H9 (cell line): ENCODE measurements around the gene CEP131. TPM values are rescaled to one million over a fixed set of nuclear protein-coding genes. Genes with fewer than 3 reads are reported as not detected.

Experiments used
- DNase-seq: peaks from one replicate; pipeline ENCODE4 v3.0.0-alpha.2; 2017
- H2AFZ ChIP-seq: one replicate; pipeline ENCODE4 v1.6.1; 2013; ENCODE audit warnings: mild to moderate bottlenecking, low read length, control low read depth, moderate library complexity
- H2AK5ac ChIP-seq: 2 replicates; pipeline ENCODE4 v1.6.1; 2013; ENCODE audit warnings: low read length, control low read depth, mixed read lengths; ENCODE audit not compliant: insufficient read length
- H2BK120ac ChIP-seq: one replicate; pipeline ENCODE4 v1.6.1; 2013; ENCODE audit warnings: low read depth, mild to moderate bottlenecking, low read length, control low read depth, inconsistent platforms; ENCODE audit not compliant: poor library complexity, severe bottlenecking
- H2BK12ac ChIP-seq: 2 replicates; pipeline ENCODE4 v1.6.1; 2013; ENCODE audit warnings: low read length, control low read depth, mixed read lengths, low read depth; ENCODE audit not compliant: insufficient read length
- H2BK15ac ChIP-seq: 2 replicates; pipeline ENCODE4 v1.6.1; 2013; ENCODE audit warnings: low read depth, low read length, control low read depth
- H2BK20ac ChIP-seq: one replicate; pipeline ENCODE4 v1.6.1; 2013; ENCODE audit warnings: low read depth, mild to moderate bottlenecking, low read length, control low read depth, inconsistent platforms; ENCODE audit not compliant: poor library complexity, severe bottlenecking
- H2BK5ac ChIP-seq: 2 replicates; pipeline ENCODE4 v1.6.1; 2013; ENCODE audit warnings: low read length, control low read depth, mixed read lengths; ENCODE audit not compliant: insufficient read length
- H3K14ac ChIP-seq: 2 replicates; pipeline ENCODE4 v1.6.1; 2013; ENCODE audit warnings: low read length, control low read depth; ENCODE audit not compliant: insufficient read depth
- H3K18ac ChIP-seq: 2 replicates; pipeline ENCODE4 v1.6.1; 2013; ENCODE audit warnings: low read depth, mild to moderate bottlenecking, mixed read lengths, low read length, control low read depth; ENCODE audit not compliant: insufficient read length
- H3K23ac ChIP-seq: 2 replicates; pipeline ENCODE4 v1.6.1; 2013; ENCODE audit warnings: low read length, control low read depth, mixed read lengths, low read depth; ENCODE audit not compliant: insufficient read length
- H3K23me2 ChIP-seq: 2 replicates; pipeline ENCODE4 v1.6.1; 2013; ENCODE audit warnings: low read depth, mild to moderate bottlenecking, mixed read lengths, low read length, control low read depth; ENCODE audit not compliant: insufficient read length, poor library complexity, severe bottlenecking
- H3K27ac ChIP-seq: 2 replicates; pipeline ENCODE4 v1.5.1; 2013; ENCODE audit warnings: low read length, control low read depth, mixed read lengths, low read depth; ENCODE audit not compliant: insufficient read length
- H3K27me3 ChIP-seq: 2 replicates; pipeline ENCODE4 v1.6.1; 2013; ENCODE audit warnings: low read length, control low read depth, inconsistent platforms; ENCODE audit not compliant: insufficient read depth
- H3K4ac ChIP-seq: 2 replicates; pipeline ENCODE4 v1.6.1; 2013; ENCODE audit warnings: low read depth, mild to moderate bottlenecking, control low read depth, inconsistent platforms, low read length, moderate library complexity
- H3K4me1 ChIP-seq: 2 replicates; pipeline ENCODE4 v1.6.1; 2013; ENCODE audit warnings: low read length, control low read depth, inconsistent platforms; ENCODE audit not compliant: insufficient read depth
- H3K4me2 ChIP-seq: 2 replicates; pipeline ENCODE4 v1.6.1; 2013; ENCODE audit warnings: low read length, control low read depth, mixed read lengths; ENCODE audit not compliant: insufficient read length, insufficient read depth
- H3K56ac ChIP-seq: 2 replicates; pipeline ENCODE4 v1.6.1; 2013; ENCODE audit warnings: low read depth, mild to moderate bottlenecking, mixed read lengths, low read length, control low read depth; ENCODE audit not compliant: insufficient read length
- H3K79me1 ChIP-seq: 2 replicates; pipeline ENCODE4 v1.6.1; 2013; ENCODE audit warnings: low read depth, mild to moderate bottlenecking, moderate library complexity, low read length, control low read depth, inconsistent platforms; ENCODE audit not compliant: insufficient read depth, poor library complexity, severe bottlenecking
- H3K79me2 ChIP-seq: 2 replicates; pipeline ENCODE4 v1.6.1; 2013; ENCODE audit warnings: low read length, control low read depth, inconsistent platforms; ENCODE audit not compliant: insufficient read depth
- H3K9ac ChIP-seq: 2 replicates; pipeline ENCODE4 v1.6.1; 2013; ENCODE audit warnings: low read length, control low read depth, mixed read lengths; ENCODE audit not compliant: insufficient read length; ENCODE audit errors: extremely low read depth
- H3K9me3 ChIP-seq: one replicate; pipeline ENCODE4 v1.6.1; 2013; ENCODE audit warnings: low read depth, low read length, inconsistent platforms; ENCODE audit not compliant: control insufficient read depth
- H3T11ph ChIP-seq: one replicate; pipeline ENCODE4 v1.6.1; 2013; ENCODE audit warnings: mild to moderate bottlenecking, low read length, control low read depth, inconsistent platforms
- H4K20me1 ChIP-seq: one replicate; pipeline ENCODE4 v1.6.1; 2013; ENCODE audit not compliant: control insufficient read depth, insufficient read length, insufficient read depth
- H4K5ac ChIP-seq: 2 replicates; pipeline ENCODE4 v1.6.1; 2013; ENCODE audit warnings: low read depth, mild to moderate bottlenecking, mixed read lengths, low read length, control low read depth; ENCODE audit not compliant: insufficient read length
- H4K8ac ChIP-seq: replicated peaks from 2 replicates; pipeline ENCODE4 v1.6.1; 2013; ENCODE audit warnings: low read length, control low read depth, mixed read lengths, low read depth; ENCODE audit not compliant: insufficient read length
- H4K91ac ChIP-seq: 2 replicates; pipeline ENCODE4 v1.6.1; 2013; ENCODE audit warnings: low read depth, mild to moderate bottlenecking, moderate library complexity, mixed read lengths, low read length, control low read depth; ENCODE audit not compliant: insufficient read length
- H3K27ac Mint-ChIP-seq, 3 experiments: 2 replicates in 2 of 3; 3 replicates in 1 of 3; pipeline ENCODE4 v1.8.0; 2020 to 2021; ENCODE audit warnings: mixed read lengths in 3 of 3, mild to moderate bottlenecking in 1 of 3, moderate library complexity in 1 of 3
- H3K27me3 Mint-ChIP-seq: 2 replicates; pipeline ENCODE4 v1.8.0; 2021; ENCODE audit warnings: low read depth, mild to moderate bottlenecking, moderate library complexity, mixed read lengths
- H3K36me3 Mint-ChIP-seq, 3 experiments: 2 replicates in 2 of 3; 3 replicates in 1 of 3; pipeline ENCODE4 v1.8.0; 2020 to 2021; ENCODE audit warnings: low read depth in 3 of 3, mixed read lengths in 3 of 3; ENCODE audit not compliant: insufficient read depth in 1 of 3
- H3K4me1 Mint-ChIP-seq, 2 experiments: 2 replicates each; pipeline ENCODE4 v1.8.0; 2020; ENCODE audit warnings: mixed read lengths in 2 of 2
- H3K4me3 Mint-ChIP-seq, 2 experiments: 2 replicates in 1 of 2; 3 replicates in 1 of 2; pipeline ENCODE4 v1.8.0; 2020 to 2021; ENCODE audit warnings: mild to moderate bottlenecking in 2 of 2, mixed read lengths in 2 of 2, moderate library complexity in 1 of 2
- H3K9me3 Mint-ChIP-seq, 2 experiments: 2 replicates in 1 of 2; 3 replicates in 1 of 2; pipeline ENCODE4 v1.8.0; 2020; ENCODE audit warnings: mild to moderate bottlenecking in 2 of 2, mixed read lengths in 2 of 2, moderate library complexity in 1 of 2
- CTCF ChIP-seq: fragments of 200-600 bp; sonication (generic); conservative IDR thresholded peaks from 3 replicates; pipeline ENCODE4 v1.8.0; 2021; ENCODE audit warnings: antibody characterized with exemption, mild to moderate bottlenecking
- WGBS: extraction: QIAGEN DNeasy Blood & Tissue Kit; methylation state at CpG from one replicate; pipeline ENCODE4 v1.1.7; 2013; ENCODE audit warnings: missing lambda C conversion rate, low lambda C conversion rate, mixed read lengths; ENCODE audit not compliant: insufficient read length; ENCODE audit errors: extremely low coverage; 5-methylcytosine and 5-hydroxymethylcytosine counted together
- total RNA-seq: library from RNA; stranded (reverse); gene quantifications from 2 replicates; pipeline ENCODE4 v1.2.1, GENCODE V29; 2021

CEP131 gene
- total RNA-seq, 1 experiment from 2014 or later = 16.3 TPM

- no peak overlapping the region for H4K91ac ChIP-seq
- no peak for DNase-seq
- peak overlapping the region in 2 of 3 experiments; percentile 68 to 79; a peak in 2 of 7 replicates for H3K27ac Mint-ChIP-seq
- H3K4ac ChIP-seq = no peak overlapping the region
- H3T11ph ChIP-seq = no peak overlapping the region
- H3K79me1 ChIP-seq = no peaks in the 10 kb centered on the region
- H2AK5ac ChIP-seq = no peak overlapping the region
- no peak overlapping the region for H3K18ac ChIP-seq
- no peak overlapping the region for H3K56ac ChIP-seq
- H2BK120ac ChIP-seq = no peak overlapping the region
- no peak overlapping the region for H2BK5ac ChIP-seq
- H3K27ac ChIP-seq = no peak overlapping the region
- no peaks in the 10 kb centered on the region for H3K79me2 ChIP-seq
- H3K9me3 ChIP-seq = no peaks in the 10 kb centered on the region
- H3K36me3 Mint-ChIP-seq = no peaks in the 10 kb centered on the region; a peak in 1 of 7 replicates
- no peak overlapping the region for H3K23ac ChIP-seq
- no peak overlapping the region for H2BK15ac ChIP-seq
- no peaks in the 10 kb centered on the region; a peak in 1 of 5 replicates for H3K9me3 Mint-ChIP-seq
- no peaks in the 10 kb centered on the region for H4K20me1 ChIP-seq
- WGBS = no CpG with 5 or more reads among the region's 14 CpGs
- no peaks in the 10 kb centered on the region for H3K23me2 ChIP-seq
- no peaks in the 10 kb centered on the region; the same call in none of the 2 replicates for H3K27me3 Mint-ChIP-seq
- H3K9ac ChIP-seq = no peak overlapping the region
- H3K14ac ChIP-seq = no peak overlapping the region
- H3K4me2 ChIP-seq = no peak overlapping the region
- H3K27me3 ChIP-seq = no peaks in the 10 kb centered on the region
- no peak overlapping the region for H2BK20ac ChIP-seq
- H2AFZ ChIP-seq = no peak overlapping the region
- H4K8ac ChIP-seq = no peak overlapping the region
- no peak overlapping the region for H2BK12ac ChIP-seq
- no peak for TF ChIP-seq CTCF
- no peak overlapping the region for H3K4me3 Mint-ChIP-seq
- 0 out of 4 replicates have a peak, but pooled peaks cover 1% of the 10 kb centered on the region in 2 experiments for H3K4me1 Mint-ChIP-seq
- no peaks in the 10 kb centered on the region for H3K4me1 ChIP-seq
- no peak overlapping the region for H4K5ac ChIP-seq
Observed at GRCh38 chr17:81148986-81149533, 73.7 kb downstream of the CEP131 start.
